ENCODE measurements around the gene NRXN3. TPM values are rescaled to one million over a fixed set of nuclear protein-coding genes. Genes with fewer than 3 reads are reported as not detected.

Gene NRXN3
- total and polyA plus RNA-seq, 2 donors (not counting 1 experiment from before 2014, with no cell fraction given), result 0.83 to 34.6 TPM

- Histone ChIP-seq H3K4me2 (ENCODE audit: extremely low read depth, insufficient read depth, low read length) (no peak overlapping the region), H3K4me1 (ENCODE audit: control insufficient read depth, extremely low read depth, insufficient read depth, low read length) (no peaks in the 10 kb centered on the region), H3K27me3 (ENCODE audit: control insufficient read depth, insufficient read depth, low read length) (no peaks in the 10 kb centered on the region), H2AFZ (ENCODE audit: low read length) (no peak overlapping the region), H3K9me3 (ENCODE audit: control insufficient read depth, insufficient read depth, low read depth, low read length) (no peaks in the 10 kb centered on the region), H3K36me3 (ENCODE audit: control insufficient read depth, insufficient read depth, low read length) (no peaks in the 10 kb centered on the region), H3K9ac (ENCODE audit: insufficient read depth, low read length) (no peak overlapping the region), H4K20me1 (ENCODE audit: control insufficient read depth, extremely low read depth, insufficient read depth, low read length) (no peaks in the 10 kb centered on the region), H3K27ac (ENCODE audit: insufficient read depth, low read length) (no peak overlapping the region), H3K79me2 (ENCODE audit: control insufficient read depth, insufficient read depth, low read length) (no peaks in the 10 kb centered on the region), H3K4me3 (replicated peaks in 1 of 4; ENCODE audit: control extremely low read depth in 1 of 4, insufficient read depth in 1 of 4, low read depth in 3 of 4, low read length in 4 of 4) (no peak overlapping the region)
- no peak for DNase-seq (ENCODE audit: low read depth in 2 of 2)
- TF ChIP-seq CTCF (conservative IDR thresholded peaks at IDR 0.05 in 1 of 2, IDR thresholded peaks at IDR 0.05 in 1 of 2; ENCODE audit: low read depth in 1 of 2, low read length in 2 of 2) (no peak), EZH2 (IDR thresholded peaks at IDR 0.05; ENCODE audit: low read length, missing control alignments) (no peak)
Observed at GRCh38 chr14:78798757-78799156, 628.6 kb downstream of the NRXN3 start.

GRCh38 chr14:78805570-78805969, 635.4 kb downstream of the NRXN3 start:
- Histone ChIP-seq H3K9me3 (ENCODE audit: control insufficient read depth, insufficient read depth, low read depth, low read length) (no peaks in the 10 kb centered on the region), H3K27me3 (ENCODE audit: control insufficient read depth, insufficient read depth, low read length) (no peaks in the 10 kb centered on the region), H3K27ac (ENCODE audit: insufficient read depth, low read length) (no peak overlapping the region), H3K4me3 (replicated peaks in 1 of 4; ENCODE audit: control extremely low read depth in 1 of 4, insufficient read depth in 1 of 4, low read depth in 3 of 4, low read length in 4 of 4) (no peak overlapping the region), H2AFZ (ENCODE audit: low read length) (no peak overlapping the region), H4K20me1 (ENCODE audit: control insufficient read depth, extremely low read depth, insufficient read depth, low read length) (no peaks in the 10 kb centered on the region), H3K4me2 (ENCODE audit: extremely low read depth, insufficient read depth, low read length) (no peak overlapping the region), H3K4me1 (ENCODE audit: control insufficient read depth, extremely low read depth, insufficient read depth, low read length) (no peaks in the 10 kb centered on the region), H3K9ac (ENCODE audit: insufficient read depth, low read length) (no peak overlapping the region), H3K36me3 (ENCODE audit: control insufficient read depth, insufficient read depth, low read length) (no peaks in the 10 kb centered on the region), H3K79me2 (ENCODE audit: control insufficient read depth, insufficient read depth, low read length) (no peaks in the 10 kb centered on the region)
- no peak for TF ChIP-seq EZH2 (IDR thresholded peaks at IDR 0.05; ENCODE audit: low read length, missing control alignments)
- TF ChIP-seq CTCF (conservative IDR thresholded peaks at IDR 0.05 in 1 of 2, IDR thresholded peaks at IDR 0.05 in 1 of 2; ENCODE audit: low read depth in 1 of 2, low read length in 2 of 2), result no peak
- DNase-seq (ENCODE audit: low read depth in 2 of 2), result no peak

GRCh38 chr14:78823035-78823434, 652.9 kb downstream of the NRXN3 start:
- no peak overlapping the region for H3K27ac ChIP-seq (ENCODE audit: insufficient read depth, low read length)
- no peak for DNase-seq (ENCODE audit: low read depth in 2 of 2)

More at GRCh38 chr14:78823035-78823434, 652.9 kb downstream of the NRXN3 start:
- Histone ChIP-seq H3K9ac (ENCODE audit: insufficient read depth, low read length) (no peak overlapping the region), H2AFZ (ENCODE audit: low read length) (no peak overlapping the region), H3K9me3 (ENCODE audit: control insufficient read depth, insufficient read depth, low read depth, low read length) (no peaks in the 10 kb centered on the region), H4K20me1 (ENCODE audit: control insufficient read depth, extremely low read depth, insufficient read depth, low read length) (no peaks in the 10 kb centered on the region), H3K4me3 (replicated peaks in 1 of 4; ENCODE audit: control extremely low read depth in 1 of 4, insufficient read depth in 1 of 4, low read depth in 3 of 4, low read length in 4 of 4) (no peak overlapping the region), H3K27me3 (ENCODE audit: control insufficient read depth, insufficient read depth, low read length) (no peaks in the 10 kb centered on the region), H3K4me2 (ENCODE audit: extremely low read depth, insufficient read depth, low read length) (no peak overlapping the region), H3K79me2 (ENCODE audit: control insufficient read depth, insufficient read depth, low read length) (no peaks in the 10 kb centered on the region), H3K4me1 (ENCODE audit: control insufficient read depth, extremely low read depth, insufficient read depth, low read length) (no peaks in the 10 kb centered on the region), H3K36me3 (ENCODE audit: control insufficient read depth, insufficient read depth, low read length) (no peaks in the 10 kb centered on the region)
- no peak for TF ChIP-seq EZH2 (IDR thresholded peaks at IDR 0.05; ENCODE audit: low read length, missing control alignments)
- TF ChIP-seq CTCF (conservative IDR thresholded peaks at IDR 0.05 in 1 of 2, IDR thresholded peaks at IDR 0.05 in 1 of 2; ENCODE audit: low read depth in 1 of 2, low read length in 2 of 2), result no peak

Data from fibroblast of lung (primary cell).